HuH-7 (cell line): ENCODE data around the gene POTEB2.
"Not testable (repeated sequence)": the region's sequence is repeated elsewhere in the genome, so short reads cannot be mapped to it uniquely, and the experiment has no call there.

Experiments
- DNase-seq: peaks from one replicate; pipeline ENCODE4 v3.0.0; 2011; ENCODE audit warnings: low spot score

POTEB2 gene

DNA sequence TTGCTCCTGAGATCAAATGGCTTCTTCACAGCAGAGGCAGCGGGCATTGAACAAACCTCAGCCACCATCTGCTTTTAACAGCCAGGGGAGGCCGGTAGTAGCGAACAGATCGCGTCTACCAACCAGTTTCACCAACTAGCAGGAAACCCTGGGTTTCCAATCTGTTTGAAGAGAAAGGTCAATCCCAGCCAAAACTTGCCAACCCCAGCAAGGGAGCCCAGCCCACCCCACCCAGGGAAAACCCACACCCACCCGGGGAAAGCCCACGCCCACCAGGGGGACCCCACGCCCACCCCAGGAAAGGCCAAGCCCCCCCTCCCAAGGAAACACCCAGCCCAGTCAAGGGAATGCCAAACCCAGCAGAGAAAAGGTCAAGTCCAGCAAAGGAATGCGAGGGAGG is at the start of gene POTEB2:
TSS of gene POTEB2 (minus strand) at position 101 of the 400 bp plus-strand sequence. CDS start at position 68, 33 bp downstream.
- not testable (repeated sequence) for DNase-seq

DNA sequence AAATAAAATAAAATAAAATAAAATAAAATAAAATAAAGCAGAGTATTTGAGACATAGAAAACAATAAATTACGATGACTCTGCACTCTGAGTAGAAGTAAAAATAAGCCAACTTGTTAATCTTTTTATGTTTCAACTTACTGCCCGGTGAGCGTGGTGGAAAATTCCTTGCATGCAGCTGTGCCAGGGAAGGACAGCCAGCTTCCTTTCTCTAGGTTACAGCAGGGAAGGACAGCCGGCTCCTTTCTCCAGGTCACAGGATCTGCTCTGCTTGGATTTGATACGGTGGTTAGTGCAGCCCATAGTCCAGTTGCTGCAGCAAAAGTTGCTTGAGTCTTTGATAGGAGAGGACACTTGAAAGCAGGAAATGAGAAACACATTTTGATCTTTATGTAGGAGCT is 13.8 kb upstream of the POTEB2 start:
- not testable (repeated sequence) for DNase-seq

GRCh38 chr15:20878464-20878863 is 12.3 kb upstream of the POTEB2 start:
- DNase-seq: not testable (repeated sequence)

DNA sequence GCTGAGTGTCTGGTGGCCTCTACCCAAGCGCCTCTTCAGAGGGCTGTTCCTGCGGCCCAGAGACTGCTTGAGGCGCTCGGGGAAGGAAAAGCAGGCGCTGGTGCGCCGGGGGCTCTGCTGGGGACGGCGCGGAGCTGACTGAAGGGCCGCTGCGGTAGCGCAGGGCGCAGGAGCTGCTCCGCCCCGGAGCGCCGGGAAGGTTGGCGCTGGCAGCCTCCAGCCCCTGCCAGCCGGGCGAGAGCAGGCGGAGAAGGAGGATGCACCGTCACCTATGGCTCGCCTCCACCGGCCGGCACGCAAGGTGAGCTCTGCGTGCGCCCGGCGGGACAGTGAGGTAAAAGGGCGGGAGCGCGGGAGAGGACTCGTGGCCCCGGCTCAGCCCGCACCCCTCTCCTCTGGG is 11.7 kb upstream of the POTEB2 start:
- not testable (repeated sequence) for DNase-seq
